Coronary artery (tissue), 2 donors: ENCODE measurements around the gene FAF2.

Experiments used
- DNase-seq: peaks from one replicate; pipeline ENCODE4 v3.0.0-alpha.2; 2017; ENCODE audit warnings: low spot score
- H3K27ac ChIP-seq, 2 donors: fragments of 200-600 bp; sonication (generic); one replicate each; pipeline ENCODE4 v1.5.1; 2016 to 2019
- H3K4me3 ChIP-seq: fragments of 200-600 bp; sonication (generic); 2 replicates; pipeline ENCODE4 v1.5.1; 2016; ENCODE audit warnings: mild to moderate bottlenecking, moderate library complexity
- CTCF ChIP-seq: fragments of 200-600 bp; sonication (generic); IDR thresholded peaks from one replicate; pipeline ENCODE4 v1.5.1; 2019; ENCODE audit warnings: antibody characterized with exemption

The FAF2 gene

GRCh38 chr5:176537554-176538229 is 89.5 kb downstream of the FAF2 start:
- peak overlapping the region; percentile 99 for H3K4me3 ChIP-seq
- TF ChIP-seq CTCF: no peak
- DNase-seq: peak; percentile 100
- H3K27ac ChIP-seq: peak overlapping the region; percentile 90 to 100

GRCh38 chr5:176538230-176538988 is 90.2 kb downstream of the FAF2 start:
- no peak for DNase-seq
- H3K4me3 ChIP-seq: peak overlapping the region; percentile 99
- no peak for TF ChIP-seq CTCF
- H3K27ac ChIP-seq: peak overlapping the region; percentile 90 to 100

- TF ChIP-seq CTCF: no peak
- H3K27ac ChIP-seq: no peak overlapping the region
- DNase-seq: no peak
- no peak overlapping the region for H3K4me3 ChIP-seq
Observed at GRCh38 chr5:176538989-176539384, 90.8 kb downstream of the FAF2 start.

- TF ChIP-seq CTCF: no peak
- no peak overlapping the region for H3K27ac ChIP-seq
- H3K4me3 ChIP-seq: no peak overlapping the region
- no peak for DNase-seq
Observed at GRCh38 chr5:176540476-176540899, 92.3 kb downstream of the FAF2 start.

- TF ChIP-seq CTCF: no peak
- Histone ChIP-seq H3K27ac (peak overlapping the region in 1 of 2 donors; percentile 14), H3K4me3 (no peak overlapping the region)
- no peak for DNase-seq
Observed at GRCh38 chr5:176540956-176541337, 92.8 kb downstream of the FAF2 start.

- H3K27ac ChIP-seq: peak overlapping the region in 1 of 2 donors; percentile 79
- DNase-seq: no peak
- TF ChIP-seq CTCF: no peak
- H3K4me3 ChIP-seq: no peak overlapping the region
Observed at GRCh38 chr5:176541338-176542134, 93.4 kb downstream of the FAF2 start.
